Measurements from ENCODE around the gene CELF3. TPM values are rescaled to one million over a fixed set of nuclear protein-coding genes. Genes with fewer than 3 reads are reported as not detected.
"Not testable (repeated sequence)": the region's sequence is repeated elsewhere in the genome, so short reads cannot be mapped to it uniquely, and the experiment has no call there.

The CELF3 gene
- total RNA-seq, 1 donor from 2014 or later: not detected

- no peak for DNase-seq (ENCODE audit: low spot score)
Measured at GRCh38 chr1:151703813-151704212, 12.8 kb downstream of the CELF3 start.

GRCh38 chr1:151702936-151703335, 13.7 kb downstream of the CELF3 start:
- DNase-seq (ENCODE audit: low spot score): no peak

- DNase-seq (ENCODE audit: low spot score): peak; percentile 23
Measured at GRCh38 chr1:151701515-151701914, 15.1 kb downstream of the CELF3 start.

GRCh38 chr1:151693057-151693651, 23.4 kb downstream of the CELF3 start:
- no peak for DNase-seq (ENCODE audit: low spot score)

GRCh38 chr1:151692226-151692625, 24.4 kb downstream of the CELF3 start:
- no peak for DNase-seq (ENCODE audit: low spot score)

- no peak for DNase-seq (ENCODE audit: low spot score)
Measured at GRCh38 chr1:151689494-151689893, 27.1 kb downstream of the CELF3 start.

GRCh38 chr1:151686561-151686960, 30.0 kb downstream of the CELF3 start:
- no peak for DNase-seq (ENCODE audit: low spot score)

GRCh38 chr1:151684128-151684527, 32.5 kb downstream of the CELF3 start:
- DNase-seq (ENCODE audit: low spot score): no peak

GRCh38 chr1:151682901-151683300, 33.7 kb downstream of the CELF3 start:
- not testable (repeated sequence) for DNase-seq (ENCODE audit: low spot score)

- no peak for DNase-seq (ENCODE audit: low spot score)
Measured at GRCh38 chr1:151681923-151682322, 34.7 kb downstream of the CELF3 start.

GRCh38 chr1:151680826-151681225, 35.8 kb downstream of the CELF3 start:
- no peak for DNase-seq (ENCODE audit: low spot score)

GRCh38 chr1:151680391-151680790, 36.2 kb downstream of the CELF3 start:
- DNase-seq (ENCODE audit: low spot score): no peak

GRCh38 chr1:151673407-151673806, 43.2 kb downstream of the CELF3 start:
- DNase-seq (ENCODE audit: low spot score): no peak

- DNase-seq (ENCODE audit: low spot score): not testable (repeated sequence)
Measured at GRCh38 chr1:151670036-151670675, 46.4 kb downstream of the CELF3 start.

GRCh38 chr1:151668090-151668489, 48.5 kb downstream of the CELF3 start:
- no peak for DNase-seq (ENCODE audit: low spot score)

- DNase-seq (ENCODE audit: low spot score): no peak
Measured at GRCh38 chr1:151661751-151662150, 54.9 kb downstream of the CELF3 start.

- DNase-seq (ENCODE audit: low spot score): no peak
Measured at GRCh38 chr1:151655371-151655770, 61.2 kb downstream of the CELF3 start.

GRCh38 chr1:151653397-151653796, 63.2 kb downstream of the CELF3 start:
- DNase-seq (ENCODE audit: low spot score): no peak

Other genes with a start within 250 kb of the CELF3 start
- 67.4 TPM for gene CGN, start 205.4 kb downstream of the CELF3 start, total RNA-seq
- 29.5 TPM for gene TUFT1, start 176.5 kb downstream of the CELF3 start, total RNA-seq
- gene SNX27, start 104.8 kb downstream of the CELF3 start, total RNA-seq: 48.9 TPM
- gene RIIAD1, start 4.7 kb upstream of the CELF3 start, total RNA-seq: not detected
- 66.1 TPM for gene MRPL9, start 46.7 kb upstream of the CELF3 start, total RNA-seq
- 12.3 TPM for gene TDRKH, start 73.7 kb upstream of the CELF3 start, total RNA-seq
- 0.31 TPM for gene LINGO4, start 88.6 kb upstream of the CELF3 start, total RNA-seq
- 14.5 TPM for gene RORC, start 115.0 kb upstream of the CELF3 start, total RNA-seq
- gene C2CD4D, start 123.0 kb upstream of the CELF3 start, total RNA-seq: 1.4 TPM
- not detected for gene THEM5, start 136.9 kb upstream of the CELF3 start, total RNA-seq
- gene THEM4, start 192.7 kb upstream of the CELF3 start, total RNA-seq: 28.2 TPM